EL (cell line): Measurements from ENCODE around the gene MYZAP.
"Not testable (repeated sequence)": the region's sequence is repeated elsewhere in the genome, so short reads cannot be mapped to it uniquely, and the experiment has no call there.

ENCODE experiments used
- DNase-seq: peaks from one replicate; pipeline ENCODE4 v3.0.0-alpha.2; 2016

MYZAP gene

DNA sequence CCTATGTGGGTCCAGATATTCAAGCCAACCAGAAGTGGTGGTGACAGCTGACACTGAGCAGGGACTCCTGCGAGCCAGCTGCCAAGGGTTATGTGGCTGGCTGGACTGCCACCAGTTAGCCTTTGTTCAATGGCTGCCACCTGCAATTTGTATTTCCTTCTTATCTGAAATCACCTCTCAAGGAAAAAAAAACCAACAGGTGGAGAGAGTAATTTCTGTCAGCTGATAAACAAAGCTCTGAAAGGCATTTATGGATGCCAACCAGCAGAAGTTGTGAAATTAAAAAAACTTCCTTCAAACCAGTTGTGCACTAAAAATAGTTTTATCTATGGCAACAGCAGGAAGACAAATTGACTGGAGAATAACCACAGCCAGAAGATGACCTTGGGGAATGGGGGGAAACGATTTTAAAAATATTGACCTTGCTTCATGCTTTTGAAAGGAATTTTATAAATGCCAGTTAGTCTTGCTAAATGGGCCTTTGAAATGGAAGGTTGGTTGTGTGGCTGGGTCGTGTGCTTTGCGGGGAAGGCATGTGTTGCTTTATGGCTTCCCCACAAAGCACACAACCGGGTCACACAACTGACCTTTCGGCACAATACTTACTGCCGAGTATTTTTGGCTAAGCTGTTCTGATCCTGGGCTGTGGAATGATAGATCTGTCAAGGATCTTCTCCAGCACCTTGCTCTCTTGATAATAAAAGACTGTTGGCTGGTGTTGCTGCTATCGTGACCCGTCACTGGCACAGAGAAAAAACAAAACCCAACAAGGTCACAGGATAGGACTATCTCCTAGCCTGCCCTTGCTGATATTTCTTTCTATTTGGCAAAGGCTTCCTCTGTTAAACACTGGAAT is 3.5 kb downstream of the MYZAP start:
- DNase-seq = no peak

DNA sequence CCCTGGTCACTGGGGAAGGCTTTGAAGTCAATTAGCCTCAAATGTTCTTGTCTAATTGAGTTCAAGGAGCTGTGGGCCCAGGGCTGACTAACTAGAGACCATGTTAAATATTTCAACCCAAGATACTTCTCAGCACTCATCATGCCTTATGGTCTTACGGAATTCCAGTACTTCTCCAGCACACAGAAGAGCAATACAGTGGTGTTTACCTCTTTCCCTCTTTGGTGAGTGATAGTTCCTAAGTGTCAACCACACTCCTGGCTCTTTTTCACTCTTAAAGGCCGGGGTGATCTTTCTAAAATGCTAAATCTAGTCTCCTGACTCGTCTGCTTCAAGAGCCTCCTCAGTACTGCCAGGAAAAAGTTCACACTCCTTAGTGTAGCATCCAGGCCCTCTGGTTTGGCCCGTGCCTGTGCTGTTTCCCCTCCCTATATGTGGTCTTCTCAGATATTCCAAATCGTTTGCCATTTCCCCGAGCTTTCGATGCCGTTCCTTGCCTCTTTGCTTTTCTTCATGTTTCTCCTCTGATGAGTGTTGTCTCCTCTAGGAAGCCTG is 4.7 kb downstream of the MYZAP start:
- no peak for DNase-seq

DNA sequence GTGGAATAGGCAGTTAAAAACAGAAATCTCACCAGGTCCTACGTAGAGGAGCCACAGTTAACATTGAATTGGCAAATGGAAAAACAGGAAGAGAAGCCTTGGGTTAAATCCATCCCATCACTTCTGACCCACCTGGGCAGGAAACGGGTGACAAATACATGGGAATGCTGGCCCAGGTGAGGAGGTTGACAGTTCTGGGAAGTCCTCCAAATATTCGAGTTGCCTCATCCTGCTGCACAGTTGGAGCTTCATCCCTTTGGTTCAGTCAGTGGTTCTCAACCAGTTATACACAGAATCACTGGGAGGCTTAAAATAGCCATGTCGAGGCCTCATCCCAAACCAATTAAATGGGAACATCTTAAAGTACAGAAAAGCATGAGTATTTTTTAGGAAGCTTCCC is 5.3 kb downstream of the MYZAP start:
- no peak for DNase-seq

DNA sequence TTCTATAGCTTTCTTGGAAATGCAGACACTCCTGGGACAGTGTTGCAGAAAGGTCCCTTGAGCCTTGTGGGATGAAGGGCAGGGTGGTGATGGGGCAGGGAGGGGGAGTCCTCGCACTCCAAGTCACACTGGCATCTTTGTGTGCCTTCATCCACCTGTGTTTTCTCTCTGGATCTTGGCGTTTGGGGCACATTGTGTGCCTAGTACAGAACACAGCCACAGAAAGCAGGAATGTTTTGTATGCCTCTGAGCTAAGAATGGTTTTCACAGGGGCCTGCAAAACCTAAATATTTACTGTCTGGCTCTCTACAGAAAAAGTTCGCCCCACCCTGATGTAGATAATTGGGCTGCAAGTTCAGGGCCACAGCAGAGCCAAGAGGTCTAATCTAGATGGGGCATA is 5.7 kb downstream of the MYZAP start:
- DNase-seq = no peak

DNA sequence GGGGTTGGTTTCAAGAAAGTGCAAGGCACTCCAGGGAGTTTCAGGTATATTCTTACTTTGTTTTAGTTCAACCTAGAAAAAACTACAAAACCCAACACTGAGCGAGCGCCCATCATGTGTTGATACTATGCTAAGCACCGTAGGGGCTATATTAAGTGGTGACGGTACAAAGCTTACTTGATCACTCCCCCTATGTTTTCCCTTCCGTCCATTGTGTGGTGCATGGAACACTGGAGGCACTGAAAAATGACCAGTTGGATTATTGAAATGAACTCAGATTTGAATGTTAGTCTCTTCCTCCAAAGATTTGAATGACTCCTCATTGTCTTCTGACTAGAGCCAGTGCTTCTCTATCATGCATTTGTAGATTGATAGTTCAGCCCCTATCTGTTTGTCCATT is 6.6 kb downstream of the MYZAP start:
- DNase-seq = no peak

DNA sequence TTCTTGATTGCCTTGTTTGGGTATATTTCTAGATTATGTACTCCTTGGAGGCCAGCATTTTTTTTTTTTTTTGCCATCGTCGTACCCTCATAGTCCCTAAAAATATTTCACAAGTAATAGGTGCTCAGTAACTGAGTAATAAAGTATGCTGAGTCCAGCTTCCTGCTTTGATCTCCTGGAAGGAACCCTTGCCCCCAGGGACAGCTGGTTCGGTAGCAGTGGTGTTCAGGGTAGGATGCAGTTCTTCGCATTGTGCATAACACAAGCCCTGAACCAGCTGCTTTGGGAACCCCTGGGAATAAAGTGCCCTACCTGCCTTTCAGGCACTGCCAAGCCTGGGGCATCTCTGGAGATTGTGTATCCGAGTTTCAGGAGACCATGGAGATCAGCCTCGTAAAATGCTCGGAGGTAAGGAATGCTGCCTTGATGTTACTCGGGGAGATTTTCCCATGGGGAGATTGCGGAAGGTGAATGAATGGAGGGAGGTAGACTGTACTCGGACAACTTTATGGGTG is 7.6 kb downstream of the MYZAP start:
- no peak for DNase-seq

DNA sequence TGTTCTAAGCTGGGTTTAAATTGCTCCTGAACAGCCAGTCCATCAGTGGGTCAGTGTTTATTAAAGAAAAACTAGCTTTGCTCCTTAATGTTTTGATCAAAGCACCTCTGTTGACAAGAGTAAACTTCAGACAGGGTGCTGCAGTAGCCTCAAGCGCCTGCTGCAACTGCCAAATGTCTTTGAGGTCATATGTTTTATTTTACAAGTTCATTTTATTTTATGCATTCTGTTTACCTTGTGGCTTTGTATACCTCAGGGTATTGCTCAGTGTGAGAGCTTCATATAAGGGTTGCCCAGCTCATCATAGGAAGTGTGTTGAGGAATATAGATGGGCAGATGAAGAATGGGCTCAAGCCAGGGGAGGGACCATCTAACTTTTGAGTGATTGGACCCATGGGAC is 8.5 kb downstream of the MYZAP start:
- no peak for DNase-seq

DNA sequence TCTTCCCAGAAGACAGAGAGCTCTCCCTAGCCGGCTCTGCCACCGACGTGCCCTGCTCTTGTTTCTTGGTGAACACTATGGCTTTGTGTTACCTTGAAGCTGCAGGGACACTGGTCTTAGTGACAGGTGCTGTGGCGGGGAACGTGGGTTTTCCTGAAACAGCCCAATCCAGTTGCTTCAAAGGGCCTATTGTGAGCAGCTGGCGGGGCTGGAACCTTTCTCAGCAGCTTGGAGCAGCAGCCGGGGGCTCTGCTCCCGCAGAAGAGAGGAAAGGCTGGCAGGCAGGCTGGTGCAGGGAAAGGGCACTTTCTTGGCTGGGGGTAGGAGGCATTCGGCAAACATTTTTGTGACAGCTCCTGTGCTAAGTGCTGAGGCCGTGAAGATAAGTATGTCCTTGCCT is 12.8 kb downstream of the MYZAP start:
- no peak for DNase-seq

DNA sequence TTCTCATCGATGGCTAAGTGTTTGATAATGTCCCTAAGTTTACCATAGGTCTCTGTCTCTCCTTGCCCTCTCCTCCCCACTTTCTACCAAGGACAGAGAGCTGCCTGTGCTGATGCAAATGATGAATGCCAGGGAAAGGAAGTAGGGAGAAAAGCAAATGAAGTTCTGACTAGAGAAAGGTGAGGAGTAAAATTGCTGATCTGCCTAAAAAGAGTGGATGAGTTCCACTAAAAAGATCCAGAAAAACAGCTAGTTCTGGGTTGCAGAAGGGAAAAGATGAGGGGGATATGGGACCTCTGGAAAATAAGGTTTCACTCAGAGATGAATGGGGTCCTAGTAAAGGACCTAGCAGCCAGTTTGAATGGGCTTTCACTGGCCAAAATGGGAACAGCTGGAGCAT is 13.8 kb downstream of the MYZAP start:
- no peak for DNase-seq

DNA sequence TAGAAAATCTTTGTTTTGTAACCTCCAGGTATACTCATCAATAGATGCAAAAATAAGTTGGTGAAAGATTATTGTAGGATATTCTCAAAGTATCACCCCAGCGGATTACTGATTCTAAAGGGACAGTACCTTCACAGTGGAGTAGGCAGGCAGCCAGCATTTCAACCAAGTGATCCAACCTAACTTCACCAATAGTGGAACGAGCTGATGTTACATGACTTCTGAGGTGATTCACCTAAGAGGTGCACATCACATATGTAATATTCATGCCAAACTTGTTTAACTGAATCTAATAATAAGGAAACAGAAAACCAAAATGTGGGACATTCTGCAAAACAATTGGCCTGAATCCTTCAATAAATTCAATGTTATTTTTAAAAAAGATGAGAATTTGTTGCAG is 14.3 kb downstream of the MYZAP start:
- no peak for DNase-seq

DNA sequence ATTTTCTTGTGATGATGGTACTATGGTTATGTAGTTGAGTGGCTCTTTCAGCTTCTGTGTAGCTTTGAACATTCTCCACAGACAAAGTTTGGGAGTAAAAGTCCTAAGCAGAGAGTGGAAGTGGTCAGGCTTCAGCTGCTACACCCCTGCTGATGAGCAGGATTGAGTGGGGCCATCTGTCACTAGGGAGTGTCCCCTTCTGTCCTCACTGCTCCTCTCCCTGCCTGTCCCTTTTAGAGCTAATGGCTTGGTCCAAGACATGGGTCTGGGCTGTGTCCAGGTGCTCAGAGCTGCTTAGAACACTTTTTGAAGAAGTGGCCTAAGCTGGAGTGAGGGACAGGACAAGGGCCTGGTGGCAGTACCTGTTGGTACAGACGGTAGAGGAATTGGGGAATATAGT is 15.1 kb downstream of the MYZAP start:
- DNase-seq = no peak

DNA sequence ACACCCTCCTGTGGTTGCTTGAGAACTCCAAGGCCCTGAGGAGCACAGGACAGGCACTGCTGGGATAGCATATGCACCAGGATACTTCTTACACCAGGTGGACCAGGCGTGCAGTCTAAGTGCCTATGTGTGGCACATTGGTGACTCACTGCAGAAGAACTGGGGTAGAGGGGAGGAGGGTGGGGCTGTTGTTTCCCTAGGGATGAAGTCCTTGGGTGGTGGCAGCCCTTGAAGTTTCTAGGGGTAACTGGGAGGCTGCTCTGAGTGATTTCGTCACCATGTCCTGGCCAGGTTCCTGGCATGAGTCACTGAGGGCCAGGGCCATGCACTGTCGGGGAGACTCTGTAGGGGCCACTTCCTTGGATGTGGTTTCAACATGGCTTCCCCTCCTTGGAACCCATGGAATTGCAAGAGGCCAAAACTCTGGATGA is 15.9 kb downstream of the MYZAP start:
- peak; percentile 90 for DNase-seq

DNA sequence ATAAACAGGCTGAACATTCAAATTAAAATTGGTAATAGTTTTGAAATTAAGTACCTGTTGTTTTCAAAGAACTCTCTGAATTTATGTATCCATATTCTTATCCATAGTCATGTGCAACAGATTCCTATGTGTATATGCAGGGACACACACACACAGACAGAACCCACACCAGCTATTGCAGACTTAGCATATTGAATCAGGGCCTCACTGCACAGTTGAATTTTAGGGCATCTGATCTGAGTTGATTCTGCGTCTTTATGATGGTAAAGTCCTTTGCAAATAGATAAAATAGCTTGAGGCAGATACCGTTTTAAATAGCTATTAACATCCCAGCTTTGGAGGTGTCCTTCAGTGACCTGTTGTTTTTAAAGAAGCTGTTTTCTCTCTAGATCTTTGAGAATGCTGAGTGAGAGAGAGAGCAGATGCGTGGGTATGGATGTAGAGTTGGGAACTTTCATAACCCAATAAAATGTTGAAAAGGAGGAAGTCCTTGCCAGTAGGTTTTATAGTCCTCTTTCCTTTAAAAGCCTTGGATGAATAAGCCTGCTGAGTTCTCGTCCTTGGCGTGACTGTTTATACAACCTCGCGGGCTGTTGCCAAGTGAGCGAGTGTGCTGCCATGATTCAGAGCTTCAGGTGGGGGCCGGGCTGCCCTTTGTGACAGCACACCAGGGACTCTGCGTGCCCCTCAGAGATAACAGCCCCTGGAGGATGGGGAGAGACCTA is 18.3 kb downstream of the MYZAP start:
- peak; percentile 79 for DNase-seq

DNA sequence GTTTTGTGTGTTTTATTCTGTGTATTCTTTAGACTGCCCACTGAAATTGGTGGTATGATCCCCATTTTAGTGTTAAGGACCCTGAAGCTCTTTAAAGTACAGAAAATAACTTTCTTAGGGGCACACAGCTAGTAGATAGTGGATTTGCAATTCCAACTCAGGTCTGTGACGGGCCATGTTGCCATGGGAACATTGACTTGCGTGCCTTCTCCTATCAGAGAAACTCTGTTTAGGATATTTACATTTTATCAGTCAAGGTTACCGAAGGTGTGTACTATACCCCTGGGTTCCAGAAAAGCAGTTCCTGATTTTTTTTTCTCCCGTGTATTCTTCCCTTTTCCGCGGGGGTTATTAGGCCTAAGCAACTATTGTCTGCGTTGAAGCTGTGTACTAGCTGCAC is 19.4 kb downstream of the MYZAP start:
- no peak for DNase-seq

DNA sequence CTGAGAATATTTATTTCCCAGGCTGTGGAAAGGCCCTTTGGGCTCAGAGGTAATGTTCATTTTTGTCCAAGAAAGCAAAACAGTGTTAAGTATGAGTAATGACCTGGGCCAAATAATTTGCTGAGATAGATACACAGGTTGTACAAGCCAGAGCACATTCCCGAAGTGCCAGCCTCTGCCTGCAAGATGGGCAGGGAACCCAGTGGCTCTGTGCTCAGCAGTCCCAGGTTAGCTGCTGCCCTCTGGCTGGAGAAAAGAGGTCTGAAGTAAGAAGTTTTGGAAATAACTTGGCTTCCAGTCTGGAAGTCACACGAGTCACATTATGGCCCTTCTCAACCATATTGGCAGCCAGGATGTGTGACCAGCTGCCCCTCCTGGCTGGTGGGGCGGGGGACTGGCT is 20.2 kb downstream of the MYZAP start:
- peak; percentile 20 for DNase-seq

DNA sequence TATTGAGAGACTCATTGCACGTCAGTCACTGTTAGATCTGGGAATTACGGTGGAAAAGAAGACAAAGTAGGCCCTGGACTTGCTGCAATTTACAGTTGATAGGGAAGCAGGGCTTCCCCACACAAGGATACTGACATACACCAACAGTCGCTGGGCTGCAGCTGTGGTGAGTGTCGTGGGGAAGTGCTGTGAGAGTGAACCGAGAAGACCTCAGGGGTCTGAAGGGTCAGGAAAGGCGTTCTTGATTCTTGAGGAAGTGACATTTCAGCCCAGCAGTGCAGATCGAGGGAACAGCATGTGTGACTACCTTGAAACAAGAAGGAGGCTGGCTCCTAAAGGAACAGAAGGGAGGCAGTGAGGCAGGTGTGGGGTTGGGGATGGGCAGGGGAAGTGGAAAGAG is 22.5 kb downstream of the MYZAP start:
- DNase-seq = no peak

DNA sequence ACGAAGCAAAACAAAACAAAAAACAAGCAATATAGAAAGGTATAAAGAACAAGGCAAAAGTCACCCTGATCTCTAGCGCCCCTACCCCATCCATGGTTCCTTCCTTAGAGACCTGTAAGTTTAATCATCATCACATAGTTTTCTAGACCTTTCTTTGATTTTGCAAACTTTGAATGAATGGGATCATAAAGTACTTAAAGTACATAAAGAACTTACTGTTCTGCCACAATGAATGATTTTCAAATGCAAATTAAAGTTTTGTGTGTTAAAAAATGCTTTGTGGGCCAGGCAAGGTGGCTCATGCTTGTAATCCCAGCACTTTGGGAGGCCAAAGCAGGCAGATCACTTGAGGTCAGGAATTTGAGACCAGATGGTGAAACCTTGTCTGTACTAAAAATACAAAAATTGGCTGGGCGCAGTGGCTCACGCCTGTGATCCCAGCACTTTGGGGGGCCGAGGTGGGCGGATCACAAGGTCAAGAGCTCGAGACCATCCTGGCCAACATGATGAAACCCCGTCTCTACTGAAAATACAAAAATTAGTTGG is 24.3 kb downstream of the MYZAP start:
- not testable (repeated sequence) for DNase-seq

DNA sequence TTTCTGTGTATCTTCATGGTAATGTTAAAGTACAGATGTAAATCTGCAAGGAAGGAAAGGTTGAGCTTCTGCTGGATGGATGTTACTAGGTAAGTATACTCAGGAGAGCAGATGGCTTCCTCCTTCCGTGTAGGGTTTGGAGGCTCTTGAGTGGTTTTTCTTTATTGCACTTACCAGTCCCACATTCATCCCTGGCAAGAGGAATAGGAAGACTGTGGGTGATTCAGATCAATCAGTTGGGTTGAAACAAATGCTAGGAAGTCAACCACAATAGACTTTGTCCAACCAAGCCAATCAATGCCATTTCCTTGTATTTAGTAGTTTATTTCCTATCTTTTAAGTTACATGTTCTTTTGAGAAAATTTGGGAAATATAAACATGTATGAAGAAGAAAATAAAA is 26.6 kb downstream of the MYZAP start:
- DNase-seq = no peak

DNA sequence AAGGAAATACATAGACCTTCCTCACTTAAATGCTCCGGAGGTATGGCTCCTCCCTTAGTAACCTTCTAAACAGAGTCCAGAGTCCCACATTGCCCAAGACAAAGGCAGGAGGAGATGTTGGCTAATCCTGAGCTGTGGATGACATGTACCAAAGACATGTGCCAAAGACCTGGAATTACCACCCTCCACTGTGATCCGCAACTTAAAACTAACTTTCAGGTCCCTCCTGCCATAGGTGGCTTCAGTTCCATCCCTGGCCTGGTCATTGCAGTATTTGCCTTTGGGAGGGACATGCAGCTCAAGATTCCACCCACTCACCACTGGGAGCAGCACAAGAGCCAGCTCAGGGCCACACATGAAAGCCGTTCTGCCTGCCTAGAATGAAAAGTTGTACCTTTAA is 28.0 kb downstream of the MYZAP start:
- DNase-seq = no peak

DNA sequence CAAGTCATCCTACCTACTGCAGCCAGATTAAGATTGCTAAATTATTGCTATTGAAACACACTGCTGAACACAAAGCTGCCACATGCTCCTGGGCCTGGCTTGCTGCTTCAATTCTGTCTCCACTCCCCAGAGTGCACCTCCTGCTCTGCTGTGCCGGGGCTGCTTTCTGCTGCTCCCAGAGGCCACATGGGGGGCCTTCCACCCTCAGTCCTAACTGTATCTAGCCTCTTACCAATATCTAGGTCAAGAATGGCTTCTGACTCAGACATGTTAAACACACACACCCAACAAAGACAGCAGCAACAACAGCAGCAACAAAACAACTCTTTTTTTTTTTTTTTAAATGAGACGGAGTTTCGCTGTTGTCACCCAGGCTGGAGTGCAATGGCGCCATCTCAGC is 33.0 kb downstream of the MYZAP start:
- no peak for DNase-seq

DNA sequence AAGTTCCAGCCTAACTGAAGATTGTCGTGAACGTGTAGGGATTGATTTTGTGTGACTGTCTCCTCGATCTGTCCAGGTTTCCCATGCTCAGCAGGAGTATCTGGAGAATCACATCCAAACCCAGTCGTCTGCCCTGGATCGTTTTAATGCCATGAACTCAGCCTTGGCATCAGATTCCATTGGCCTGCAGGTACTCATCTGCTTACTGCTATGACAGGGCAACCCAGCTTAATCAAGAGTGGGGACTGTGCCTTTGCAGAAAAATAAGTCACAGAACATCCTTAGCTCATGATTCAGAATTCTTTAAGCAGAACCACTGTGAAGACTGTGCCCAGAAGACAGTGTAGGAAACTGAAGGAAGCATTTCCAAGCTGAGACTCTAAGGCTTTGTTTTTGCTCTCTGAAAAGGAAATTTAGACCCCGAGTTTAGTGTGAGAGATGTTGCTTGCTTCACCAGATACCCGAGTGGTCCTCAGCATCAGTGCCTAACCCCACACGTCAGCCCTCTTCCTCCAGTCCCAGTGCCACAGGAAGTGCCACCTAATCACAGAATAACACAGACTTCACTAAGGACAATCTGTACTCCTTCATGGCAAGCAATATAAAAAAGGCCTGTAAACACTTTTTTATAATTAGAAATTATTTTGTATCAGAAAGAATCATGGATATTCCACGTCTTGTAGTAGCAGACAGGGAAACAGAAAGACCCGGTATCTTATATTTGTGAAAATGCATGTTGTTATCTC is 34.2 kb downstream of the MYZAP start:
- DNase-seq = no peak

DNA sequence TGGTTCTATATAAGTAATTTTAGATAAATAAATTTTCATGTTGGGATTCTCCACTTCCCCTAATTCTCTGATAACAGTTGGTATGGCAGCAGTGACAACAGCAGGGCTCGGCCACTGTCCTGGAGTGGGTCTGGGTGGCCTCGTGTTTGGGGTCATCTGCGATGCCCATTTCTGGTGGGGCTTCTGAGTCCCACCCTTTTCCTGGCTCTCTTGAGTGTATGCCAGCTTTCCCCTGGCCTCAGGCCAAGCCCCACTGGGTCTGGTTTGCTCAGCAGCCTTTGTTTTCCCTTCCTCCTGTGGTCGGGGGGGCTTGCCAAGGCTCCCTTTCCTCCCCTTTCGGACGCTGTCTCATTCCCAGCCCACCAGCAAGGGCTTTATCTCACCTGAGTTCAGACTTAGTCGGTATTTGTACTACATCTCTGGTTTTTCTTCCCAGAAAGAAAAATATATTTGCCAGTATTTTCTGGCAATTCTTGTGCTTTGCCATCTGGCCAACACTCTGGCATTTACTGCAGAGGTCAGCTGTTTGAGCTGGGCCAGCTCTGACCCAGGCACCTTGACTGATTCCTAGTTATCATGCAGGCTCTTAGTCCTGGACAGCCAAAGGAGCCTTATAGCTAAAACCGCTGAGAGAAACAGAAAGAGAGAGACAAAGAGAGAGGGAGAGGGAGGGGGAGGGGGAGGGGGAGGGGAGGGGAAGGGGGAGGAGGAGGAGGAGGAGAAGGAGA is 35.2 kb downstream of the MYZAP start:
- no peak for DNase-seq
